Activated naive CD4-positive, alpha-beta T cell treated with anti-CD3 and anti-CD28 coated beads, Interleukin-2, amount 50 U/mL, for 16 hours (primary cell): ENCODE measurements around the gene GFRAL.

Experiments used
- DNase-seq: peaks from one replicate; pipeline ENCODE4 v3.0.0-alpha.2; 2020

The GFRAL gene

DNA sequence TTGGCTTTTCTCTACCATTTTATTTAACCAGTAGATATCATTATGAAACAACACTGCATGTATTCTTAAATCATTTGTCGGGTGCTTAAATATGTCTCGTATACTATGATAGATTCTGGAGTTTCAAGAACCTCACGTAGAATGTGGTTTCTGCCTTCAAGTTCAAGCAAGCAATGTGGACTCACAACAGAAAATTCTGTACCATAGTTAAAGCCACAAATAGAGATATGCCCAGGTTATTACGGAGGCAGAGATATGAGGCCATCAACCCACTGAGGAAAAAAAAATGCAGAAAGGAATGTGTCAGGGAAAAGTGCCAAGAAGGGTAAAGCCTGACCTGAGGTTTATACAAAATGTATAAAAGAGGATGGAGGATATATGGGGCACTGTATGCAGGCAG, 109.9 kb downstream of the GFRAL start:
- DNase-seq, result no peak

DNA sequence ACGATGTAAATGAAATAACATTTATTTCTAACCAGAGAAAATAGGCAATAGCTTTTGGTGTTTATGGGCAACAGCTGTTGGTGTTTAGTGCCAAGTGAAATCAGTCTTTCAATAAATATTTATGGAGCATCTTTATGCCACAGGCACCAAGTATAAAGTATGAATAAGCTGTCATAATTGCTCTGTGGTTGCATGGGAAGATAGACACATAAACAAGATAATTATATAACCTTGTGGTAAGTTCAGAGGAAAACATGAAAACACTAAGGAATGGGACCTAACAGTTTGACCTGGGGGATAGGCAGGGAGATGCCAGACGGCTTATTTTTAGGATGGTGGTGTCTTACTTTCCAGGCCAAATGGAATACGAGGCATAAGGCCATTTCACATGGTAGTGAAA, 110.9 kb downstream of the GFRAL start:
- DNase-seq, result no peak

DNA sequence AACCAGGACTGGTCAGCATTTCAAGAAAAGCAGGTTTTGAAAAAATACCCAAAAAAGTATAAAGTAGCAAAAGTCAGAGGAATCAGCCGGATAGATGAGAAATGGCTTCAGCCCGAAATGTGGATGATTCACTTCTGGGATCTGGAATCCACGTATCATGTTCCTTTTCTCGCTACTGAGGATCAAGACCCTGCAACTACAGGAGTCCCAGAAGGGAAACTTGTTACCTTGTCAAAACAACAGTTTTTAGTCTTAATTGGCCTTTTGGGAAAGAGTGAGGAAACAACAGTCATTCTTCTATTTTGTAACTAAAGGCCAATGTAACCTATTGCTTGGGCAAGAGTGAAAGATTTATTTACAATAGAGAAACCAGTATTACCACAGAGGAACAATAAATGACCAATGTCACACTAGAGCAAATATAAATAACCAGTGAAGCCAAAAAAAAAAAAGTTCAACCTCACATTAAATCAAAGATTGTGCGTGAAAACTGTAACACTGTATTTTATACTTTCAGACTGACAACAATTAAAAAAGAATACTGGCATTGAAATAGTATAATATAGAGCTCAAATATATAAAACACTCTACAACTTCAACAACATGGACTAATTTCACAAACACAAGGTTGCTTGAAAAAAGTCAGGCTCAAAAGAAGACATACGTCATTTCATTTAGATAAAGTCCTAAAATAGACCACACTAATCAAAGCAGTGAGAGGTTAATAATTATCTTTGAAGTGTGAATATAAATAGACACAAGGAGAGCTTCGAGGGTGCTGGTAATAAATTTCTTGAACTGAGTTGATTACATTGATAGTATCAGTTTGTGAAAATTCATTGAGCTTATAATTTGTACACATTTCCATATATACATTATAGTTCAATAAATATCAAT, 116.2 kb downstream of the GFRAL start:
- no peak for DNase-seq

GRCh38 chr6:55445648-55446204, 118.5 kb downstream of the GFRAL start:
- DNase-seq, result no peak

- no peak for DNase-seq
Measured at GRCh38 chr6:55447891-55448290, 120.6 kb downstream of the GFRAL start.

DNA sequence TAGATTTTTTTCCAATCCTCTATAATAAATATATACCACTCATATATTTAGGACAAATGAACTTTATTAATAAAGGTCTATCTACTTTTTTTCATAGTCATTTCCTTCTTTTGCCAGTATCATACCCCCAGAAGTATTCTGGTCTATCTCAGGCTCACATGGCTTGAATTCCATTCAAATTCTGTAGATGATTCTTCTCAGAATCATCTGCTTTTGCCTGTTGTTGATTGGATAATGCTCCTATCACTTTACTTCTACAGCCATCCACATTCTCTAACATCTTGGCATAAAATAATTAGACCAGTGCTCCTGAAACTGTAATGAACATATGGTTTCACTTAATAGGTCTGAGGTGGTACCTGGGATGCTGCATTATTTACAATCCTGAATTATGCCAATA, 121.2 kb downstream of the GFRAL start:
- no peak for DNase-seq

DNA sequence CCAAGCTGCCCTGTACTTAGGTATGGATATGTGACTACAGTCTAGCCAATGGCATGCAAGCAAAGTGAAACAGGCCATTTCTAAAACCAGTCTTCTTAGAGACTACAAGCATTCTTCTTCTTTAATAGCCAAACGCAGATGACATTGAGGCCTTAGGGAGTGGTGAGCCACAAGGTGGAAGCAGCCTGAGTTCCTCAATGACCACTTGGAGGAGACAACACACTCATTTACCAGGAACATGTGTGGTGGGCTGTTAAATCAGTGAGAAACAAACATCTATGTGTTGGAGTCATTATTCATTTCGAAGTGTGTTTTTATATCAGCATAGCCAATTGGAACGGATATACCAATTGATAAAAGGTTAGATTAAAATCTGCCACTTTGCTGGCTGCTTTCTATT, 122.0 kb downstream of the GFRAL start:
- DNase-seq, result no peak

DNA sequence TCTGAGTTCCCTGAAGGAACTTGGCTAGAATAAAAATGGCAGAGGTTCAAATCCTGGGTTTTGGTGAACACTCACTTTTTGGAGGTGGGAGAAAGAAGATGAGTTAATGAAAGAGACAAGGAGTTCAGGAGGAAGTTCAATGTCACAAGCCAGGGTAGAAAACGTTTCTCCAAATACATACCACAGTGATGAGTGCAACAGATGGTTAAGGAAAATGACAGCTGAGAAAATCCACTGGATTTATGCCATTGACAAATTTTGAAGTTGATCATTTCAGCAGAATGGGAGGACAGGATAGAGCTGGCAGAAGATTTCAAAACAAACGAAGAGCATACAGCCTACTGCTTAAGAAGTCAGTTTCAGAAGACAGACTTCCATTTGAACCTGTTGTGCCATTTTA, 122.7 kb downstream of the GFRAL start:
- no peak for DNase-seq
